KMS-11 (cell line): Measurements from ENCODE around the gene BCAP31.
"Not testable (repeated sequence)": the region's sequence is repeated elsewhere in the genome, so short reads cannot be mapped to it uniquely, and the experiment has no call there.

Experiments used
- H2AFZ ChIP-seq: fragments of 200-600 bp; sonication (generic); 2 replicates; pipeline ENCODE4 v1.6.1; 2016; ENCODE audit warnings: antibody characterized with exemption, mixed run types, low read depth
- H3K27ac ChIP-seq: fragments of 200-600 bp; sonication (generic); 2 replicates; pipeline ENCODE4 v1.6.1; 2016; ENCODE audit warnings: mild to moderate bottlenecking, mixed run types
- H3K27me3 ChIP-seq: fragments of 200-600 bp; sonication (generic); 2 replicates; pipeline ENCODE4 v1.6.1; 2017; ENCODE audit warnings: mild to moderate bottlenecking, low read depth, mixed run types, moderate library complexity; ENCODE audit not compliant: insufficient read depth
- H3K36me3 ChIP-seq: fragments of 200-600 bp; sonication (generic); 2 replicates; pipeline ENCODE4 v1.6.1; 2017; ENCODE audit warnings: mild to moderate bottlenecking, mixed run types; ENCODE audit not compliant: insufficient read depth
- H3K4me1 ChIP-seq: fragments of 200-600 bp; sonication (generic); 2 replicates; pipeline ENCODE4 v1.6.1; 2016; ENCODE audit warnings: mild to moderate bottlenecking, low read depth, mixed run types; ENCODE audit not compliant: poor library complexity, severe bottlenecking
- H3K4me2 ChIP-seq: fragments of 200-600 bp; sonication (generic); 2 replicates; pipeline ENCODE4 v1.7.0; 2016; ENCODE audit warnings: mild to moderate bottlenecking, mixed run types
- H3K4me3 ChIP-seq: fragments of 200-600 bp; sonication (generic); IDR thresholded peaks from 2 replicates; pipeline ENCODE4 v1.6.1; 2017; ENCODE audit warnings: low read depth, low read length, mixed read lengths; ENCODE audit not compliant: insufficient read depth
- H3K79me2 ChIP-seq: fragments of 200-600 bp; sonication (generic); 2 replicates; pipeline ENCODE4 v1.6.1; 2016; ENCODE audit warnings: low read depth, mixed run types; ENCODE audit not compliant: insufficient read depth
- H3K9ac ChIP-seq: fragments of 200-600 bp; sonication (generic); 2 replicates; pipeline ENCODE4 v1.6.1; 2016; ENCODE audit warnings: mild to moderate bottlenecking, mixed run types
- H4K20me1 ChIP-seq: fragments of 200-600 bp; sonication (generic); 2 replicates; pipeline ENCODE4 v1.6.1; 2016; ENCODE audit warnings: mild to moderate bottlenecking, mixed run types; ENCODE audit not compliant: insufficient read depth
- CTCF ChIP-seq: fragments of 200-600 bp; sonication (generic); conservative IDR thresholded peaks from 2 replicates; pipeline ENCODE4 v1.6.1; 2017; ENCODE audit warnings: low read depth, mild to moderate bottlenecking, antibody characterized with exemption, low read length, moderate library complexity, mixed read lengths

Gene BCAP31

GRCh38 chrX:153700967-153701366 lies 23.2 kb downstream of the BCAP31 start:
- Histone ChIP-seq H2AFZ (no peak overlapping the region), H3K4me1 (no peaks in the 10 kb centered on the region), H4K20me1 (no peaks in the 10 kb centered on the region), H3K9ac (no peak overlapping the region), H3K27ac (no peak overlapping the region), H3K4me3 (no peak overlapping the region), H3K27me3 (no peaks in the 10 kb centered on the region), H3K79me2 (no peaks in the 10 kb centered on the region), H3K4me2 (no peak overlapping the region), H3K36me3 (no peaks in the 10 kb centered on the region)
- TF ChIP-seq CTCF, result no peak

DNA sequence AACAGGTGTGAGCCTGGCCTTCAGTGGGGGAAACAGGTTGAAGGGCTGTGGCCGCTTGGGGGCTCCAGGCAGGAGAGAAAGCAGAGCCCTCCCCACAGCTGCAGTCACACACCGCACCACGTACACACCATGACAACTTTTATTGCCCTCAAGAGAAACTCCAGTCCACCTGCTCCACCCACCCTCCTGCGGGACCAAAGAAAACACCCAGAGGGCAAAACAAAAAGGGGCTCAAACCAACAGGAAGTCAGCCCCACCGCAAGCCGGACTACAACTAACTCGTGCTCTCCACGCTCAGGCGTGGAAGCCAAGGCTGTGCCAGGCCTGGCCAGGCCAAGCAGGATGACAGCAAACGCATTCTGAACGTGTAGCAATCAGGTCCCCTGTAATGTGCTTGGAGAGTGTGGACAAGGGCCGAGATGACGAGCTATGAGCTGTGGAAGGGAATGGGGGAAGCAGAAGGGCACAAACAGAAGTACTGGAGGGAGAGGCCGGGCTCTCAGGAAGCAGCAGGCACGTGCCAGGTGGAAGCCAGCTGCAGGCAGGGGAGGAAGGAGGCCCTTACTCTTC lies 23.7 kb downstream of the BCAP31 start:
- H3K4me3 ChIP-seq, result no peak overlapping the region
- H3K27me3 ChIP-seq, result no peaks in the 10 kb centered on the region
- no peaks in the 10 kb centered on the region for H3K4me1 ChIP-seq
- no peaks in the 10 kb centered on the region for H4K20me1 ChIP-seq
- no peak for TF ChIP-seq CTCF
- no peak overlapping the region for H3K4me2 ChIP-seq
- no peak overlapping the region for H3K27ac ChIP-seq
- H3K79me2 ChIP-seq, result no peaks in the 10 kb centered on the region
- H3K9ac ChIP-seq, result no peak overlapping the region
- H2AFZ ChIP-seq, result no peak overlapping the region
- no peaks in the 10 kb centered on the region for H3K36me3 ChIP-seq

DNA sequence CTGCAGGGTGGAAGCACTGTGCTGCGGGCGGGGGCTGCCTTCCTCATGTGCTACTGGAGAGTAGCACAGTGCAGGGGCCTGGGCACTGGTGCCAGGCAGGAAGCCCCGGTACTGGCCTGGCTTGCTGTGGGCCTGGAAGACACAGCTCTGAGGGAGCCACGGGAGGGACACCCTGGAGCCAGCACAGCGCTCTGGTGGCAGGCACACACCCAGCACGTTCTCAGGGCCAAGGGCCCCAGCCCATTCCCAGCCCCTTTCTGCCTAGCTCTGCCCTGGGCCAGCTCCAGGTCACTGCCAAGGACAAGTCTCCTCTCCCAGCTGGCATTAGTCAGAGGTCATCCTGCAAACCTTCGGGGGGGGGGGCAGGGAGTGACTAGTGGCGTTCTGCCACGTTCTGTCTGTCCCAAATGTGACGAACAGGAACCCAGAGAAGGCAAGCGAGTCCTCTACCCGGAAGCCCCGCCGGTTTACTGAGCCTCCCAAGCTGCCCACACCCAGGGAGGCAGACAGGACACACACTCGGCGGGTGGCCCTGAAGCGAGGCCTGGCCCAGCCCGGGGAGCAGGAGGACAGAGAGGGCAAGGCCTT lies 24.3 kb downstream of the BCAP31 start:
- not testable (repeated sequence) for H3K27me3 ChIP-seq, H3K9ac ChIP-seq, H3K4me1 ChIP-seq, H3K36me3 ChIP-seq, H3K79me2 ChIP-seq, H2AFZ ChIP-seq, H3K4me3 ChIP-seq, H3K4me2 ChIP-seq, H4K20me1 ChIP-seq, H3K27ac ChIP-seq

DNA sequence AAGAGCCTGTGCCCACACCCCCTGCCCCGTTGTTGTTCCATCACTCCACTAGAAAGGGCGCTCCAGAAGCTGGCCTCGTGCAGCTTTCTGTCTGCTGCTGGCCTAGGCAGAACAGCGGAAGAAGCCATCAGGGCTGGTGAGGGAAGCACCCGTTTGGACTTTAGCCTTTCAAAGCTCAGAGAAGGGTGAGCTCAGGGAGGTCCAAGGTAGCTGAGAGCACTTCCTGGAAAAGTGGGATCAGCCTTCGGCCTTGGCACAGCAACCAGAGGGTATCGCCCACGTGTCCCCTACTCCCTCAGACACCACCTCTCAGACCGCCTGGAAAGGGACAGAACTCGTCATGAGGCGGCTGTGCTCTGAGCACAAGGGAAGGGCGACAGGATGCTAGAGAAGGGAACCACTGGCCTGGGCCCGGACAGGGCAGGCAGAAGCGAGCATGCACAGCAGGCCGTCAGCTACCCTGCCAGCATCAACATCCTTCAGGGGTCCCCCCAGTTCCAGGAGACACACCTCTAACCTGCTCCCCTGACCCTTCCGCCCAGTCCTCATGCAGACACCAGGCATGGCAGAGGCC lies 24.9 kb downstream of the BCAP31 start:
- not testable (repeated sequence) for H3K27me3 ChIP-seq, H3K4me1 ChIP-seq, H3K79me2 ChIP-seq, H2AFZ ChIP-seq, H3K4me3 ChIP-seq, H3K36me3 ChIP-seq, H3K4me2 ChIP-seq, H3K9ac ChIP-seq, H3K27ac ChIP-seq, H4K20me1 ChIP-seq

GRCh38 chrX:153697924-153698865 lies 26.0 kb downstream of the BCAP31 start:
- H3K36me3 ChIP-seq, result no peaks in the 10 kb centered on the region
- no peak overlapping the region for H3K4me2 ChIP-seq
- H3K9ac ChIP-seq, result no peak overlapping the region
- H3K27ac ChIP-seq, result no peak overlapping the region
- no peak overlapping the region for H3K4me3 ChIP-seq
- H2AFZ ChIP-seq, result no peak overlapping the region
- H4K20me1 ChIP-seq, result no peaks in the 10 kb centered on the region
- no peaks in the 10 kb centered on the region for H3K4me1 ChIP-seq
- TF ChIP-seq CTCF, result no peak
- H3K79me2 ChIP-seq, result no peaks in the 10 kb centered on the region
- no peaks in the 10 kb centered on the region for H3K27me3 ChIP-seq

DNA sequence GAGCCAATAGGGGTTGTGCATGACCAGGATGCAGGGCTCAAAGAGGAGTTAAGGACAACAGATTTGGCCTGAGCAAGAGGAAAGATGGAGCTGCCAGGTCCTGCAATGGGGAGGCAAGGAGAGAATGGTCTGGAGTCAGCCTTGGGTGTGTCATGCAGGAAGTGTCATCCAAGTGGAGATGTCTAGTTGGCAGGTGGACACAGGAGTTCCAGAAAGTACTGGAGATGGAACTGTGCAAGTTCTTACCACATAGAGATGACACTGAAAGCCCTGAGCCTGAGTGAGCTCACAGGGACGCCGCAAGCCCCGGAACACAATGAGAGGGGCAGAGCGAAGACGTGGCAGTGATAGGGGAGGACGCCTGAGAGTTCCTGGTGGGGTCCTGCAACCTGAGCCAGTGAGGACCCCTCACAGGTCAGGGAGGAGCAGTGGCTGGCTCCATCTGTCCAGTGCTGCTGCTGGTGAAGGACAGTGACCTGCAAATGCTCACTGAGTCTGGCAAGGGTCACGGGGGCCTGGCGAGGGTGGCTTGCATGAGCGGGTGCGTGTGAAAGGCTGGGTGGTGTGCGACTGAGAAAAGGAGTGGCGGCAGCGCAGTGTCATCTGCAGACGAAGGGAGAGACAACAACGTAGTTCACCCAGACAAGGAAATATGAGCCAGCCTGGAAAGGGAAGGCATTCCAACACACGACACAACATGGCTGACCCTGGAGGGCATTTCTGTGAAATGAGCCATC lies 27.0 kb downstream of the BCAP31 start:
- not testable (repeated sequence) for H3K79me2 ChIP-seq, H3K4me3 ChIP-seq, H3K27ac ChIP-seq, H3K9ac ChIP-seq, H3K27me3 ChIP-seq, H4K20me1 ChIP-seq, H2AFZ ChIP-seq, H3K4me2 ChIP-seq, H3K4me1 ChIP-seq, H3K36me3 ChIP-seq

- H3K4me3 ChIP-seq, H3K79me2 ChIP-seq, H3K4me1 ChIP-seq, H4K20me1 ChIP-seq, H3K36me3 ChIP-seq, H3K4me2 ChIP-seq, H3K27ac ChIP-seq, H2AFZ ChIP-seq, H3K9ac ChIP-seq, H3K27me3 ChIP-seq: not testable (repeated sequence)
Observed at GRCh38 chrX:153696538-153696937, 27.6 kb downstream of the BCAP31 start.
